ENCODE data around the gene AKAP7.

The AKAP7 gene

GRCh38 chr6:131134980-131135243 lies 355 bp upstream of the AKAP7 start:
- DNase-seq = no peak

GRCh38 chr6:131136021-131136786 lies 937 bp downstream of the AKAP7 start:
- DNase-seq = no peak

GRCh38 chr6:131139599-131139998 lies 4.3 kb downstream of the AKAP7 start:
- DNase-seq = no peak

GRCh38 chr6:131143319-131143718 lies 8.1 kb downstream of the AKAP7 start:
- no peak for DNase-seq

- no peak for DNase-seq
These were observed 11.6 kb downstream of the AKAP7 start for GRCh38 chr6:131146865-131147264.

- DNase-seq = no peak
These were observed 21.1 kb downstream of the AKAP7 start for GRCh38 chr6:131156411-131156810.

- DNase-seq = no peak
These were observed 24.3 kb downstream of the AKAP7 start for GRCh38 chr6:131159578-131159977.

- no peak for DNase-seq
These were observed 25.0 kb downstream of the AKAP7 start for GRCh38 chr6:131160254-131160758.

GRCh38 chr6:131161987-131162386 lies 26.7 kb downstream of the AKAP7 start:
- DNase-seq = no peak

GRCh38 chr6:131163886-131164285 lies 28.6 kb downstream of the AKAP7 start:
- no peak for DNase-seq

GRCh38 chr6:131164506-131164905 lies 29.2 kb downstream of the AKAP7 start:
- no peak for DNase-seq

GRCh38 chr6:131167773-131168172 lies 32.5 kb downstream of the AKAP7 start:
- no peak for DNase-seq

- DNase-seq = no peak
These were observed 34.3 kb downstream of the AKAP7 start for GRCh38 chr6:131169613-131170012.

- DNase-seq = no peak
These were observed 37.0 kb downstream of the AKAP7 start for GRCh38 chr6:131172222-131172621.

- DNase-seq = peak; percentile 60
These were observed 38.4 kb downstream of the AKAP7 start for GRCh38 chr6:131173680-131174079.

- no peak for DNase-seq
These were observed 40.3 kb downstream of the AKAP7 start for GRCh38 chr6:131175564-131175963.

GRCh38 chr6:131177996-131178395 lies 42.7 kb downstream of the AKAP7 start:
- DNase-seq = no peak

- peak; percentile 11 for DNase-seq
These were observed 47.7 kb downstream of the AKAP7 start for GRCh38 chr6:131182991-131183425.

- no peak for DNase-seq
These were observed 48.3 kb downstream of the AKAP7 start for GRCh38 chr6:131183427-131184095.

GRCh38 chr6:131191590-131191989 lies 56.3 kb downstream of the AKAP7 start:
- DNase-seq = no peak

- DNase-seq = no peak
These were observed 62.4 kb downstream of the AKAP7 start for GRCh38 chr6:131197716-131198115.

GRCh38 chr6:131199568-131200272 lies 64.5 kb downstream of the AKAP7 start:
- DNase-seq = peak; percentile 80

GRCh38 chr6:131205481-131206244 lies 70.4 kb downstream of the AKAP7 start:
- no peak for DNase-seq

Data from kidney glomerular epithelial cell (primary cell).